SK-N-SH (cell line): ENCODE data around the gene ISCA2. TPM values are rescaled to one million over a fixed set of nuclear protein-coding genes. Genes with fewer than 3 reads are reported as not detected.

Source experiments
- CTCF ChIA-PET: fragments of 300-600, 350-600 bp; formaldehyde crosslinking; extraction: SDS; loops from one replicate; lab custom pipeline; 2021; lab: Yijun Ruan, JAX
- POLR2A ChIA-PET: fragments of 350-600 bp; sonication (Branson Sonifier 250); formaldehyde crosslinking; extraction: SDS; loops from one replicate; lab custom pipeline; 2020; ENCODE audit warnings: antibody characterized with exemption, inconsistent platforms; lab: Yijun Ruan, JAX
- DNase-seq: peaks from one replicate; pipeline ENCODE4 v3.0.0; 2012
- H2AFZ ChIP-seq: fragments of 200-600 bp; sonication (generic); 2 replicates; pipeline ENCODE4 v1.8.1; 2016; ENCODE audit warnings: antibody characterized with exemption, mild to moderate bottlenecking, low read depth
- H3F3A ChIP-seq: fragments of 200-600 bp; sonication (generic); replicated peaks from 2 replicates; pipeline ENCODE3; 2016; ENCODE audit warnings: antibody characterized with exemption, mild to moderate bottlenecking; ENCODE audit not compliant: insufficient read depth
- H3K27ac ChIP-seq, 2 experiments: fragments of 200-500 bp in 1 of 2; fragments of 200-600 bp in 1 of 2; sonication (Bioruptor generic) in 1 of 2; sonication (generic), shearing (Covaris generic) in 1 of 2; 2 replicates each; pipeline versions ENCODE4 v1.5.1 to v1.6.1; 2014 to 2016; ENCODE audit warnings: low read depth in 2 of 2, inconsistent platforms in 1 of 2, low read length in 1 of 2, mild to moderate bottlenecking in 1 of 2, mixed read lengths in 1 of 2
- H3K27me3 ChIP-seq: fragments of 200-600 bp; sonication (generic), shearing (Covaris generic); 2 replicates; pipeline ENCODE4 v1.6.1; 2016; ENCODE audit warnings: mixed run types; ENCODE audit not compliant: insufficient read depth
- H3K36me3 ChIP-seq, 2 experiments: fragments of 200-500 bp in 1 of 2; fragments of 200-600 bp in 1 of 2; sonication (Bioruptor generic) in 1 of 2; sonication (generic) in 1 of 2; replicated peaks in 1 of 2; 2 replicates each; pipeline versions ENCODE3 to v1.5.1; 2014 to 2016; ENCODE audit warnings: low read length in 1 of 2, mild to moderate bottlenecking in 1 of 2; ENCODE audit not compliant: insufficient read depth in 2 of 2, control insufficient read depth in 1 of 2
- H3K4me1 ChIP-seq, 2 experiments: fragments of 200-500 bp in 1 of 2; fragments of 200-600 bp in 1 of 2; sonication (Bioruptor generic) in 1 of 2; sonication (generic), shearing (Covaris generic) in 1 of 2; 2 replicates each; pipeline versions ENCODE4 v1.5.1 to v1.6.1; 2014 to 2016; ENCODE audit warnings: low read depth in 1 of 2, low read length in 1 of 2, mixed run types in 1 of 2; ENCODE audit not compliant: insufficient read depth in 2 of 2, control insufficient read depth in 1 of 2
- H3K4me2 ChIP-seq: fragments of 200-600 bp; sonication (generic), shearing (Covaris generic); 2 replicates; pipeline ENCODE4 v1.6.1; 2017; ENCODE audit warnings: mixed run types
- H3K4me3 ChIP-seq, 2 experiments: fragments of 200-500 bp in 1 of 2; fragments of 200-600 bp in 1 of 2; sonication (Bioruptor generic) in 1 of 2; sonication (generic), shearing (Covaris generic) in 1 of 2; 2 replicates each; pipeline versions ENCODE4 v1.5.1 to v1.8.1; 2014 to 2016; ENCODE audit warnings: low read depth in 2 of 2, inconsistent platforms in 1 of 2, low read length in 1 of 2, mild to moderate bottlenecking in 1 of 2, mixed read lengths in 1 of 2, moderate library complexity in 1 of 2
- H3K79me2 ChIP-seq: fragments of 200-600 bp; sonication (generic); 2 replicates; pipeline ENCODE4 v1.8.1; 2017; ENCODE audit warnings: mild to moderate bottlenecking; ENCODE audit not compliant: insufficient read depth
- H3K9ac ChIP-seq: fragments of 200-600 bp; sonication (generic); 2 replicates; pipeline ENCODE4 v1.6.1; 2017; ENCODE audit warnings: mixed run types
- H3K9me2 ChIP-seq: fragments of 200-600 bp; sonication (generic); 2 replicates; pipeline ENCODE4 v1.6.1; 2017; ENCODE audit warnings: mixed run types
- H3K9me3 ChIP-seq: fragments of 200-600 bp; sonication (generic); 2 replicates; pipeline ENCODE4 v1.6.1; 2017; ENCODE audit warnings: mixed run types, mild to moderate bottlenecking, moderate library complexity
- H4K20me1 ChIP-seq: fragments of 200-600 bp; sonication (generic); 2 replicates; pipeline ENCODE4 v1.6.1; 2017; ENCODE audit warnings: mild to moderate bottlenecking, mixed run types; ENCODE audit not compliant: insufficient read depth
- CHD2 ChIP-seq: fragments of 150-350 bp; IDR thresholded peaks from 2 replicates; pipeline ENCODE4 v1.6.1; 2018; ENCODE audit warnings: low read length; ENCODE audit not compliant: partially characterized antibody
- ELF1 ChIP-seq: IDR thresholded peaks from 2 replicates; pipeline ENCODE4 v1.4.0; 2012
- EZH2phosphoT487 ChIP-seq: fragments of 200-600 bp; sonication (generic); IDR thresholded peaks from 2 replicates; pipeline ENCODE4 v1.6.1; 2017; ENCODE audit warnings: low read depth, mixed run types, mild to moderate bottlenecking, antibody characterized with exemption, moderate library complexity, borderline replicate concordance
- FOXJ3 ChIP-seq: sonication (generic); formaldehyde crosslinking; IDR thresholded peaks from 2 replicates; pipeline ENCODE4 v1.5.1; 2020; ENCODE audit warnings: mild to moderate bottlenecking, missing genetic modification reagents
- FOXM1 ChIP-seq: IDR thresholded peaks from 2 replicates; pipeline ENCODE4 v1.4.0; 2012; ENCODE audit warnings: low read depth, mild to moderate bottlenecking
- JUND ChIP-seq: IDR thresholded peaks from 2 replicates; pipeline ENCODE4 v1.4.0; 2012
- MEF2A ChIP-seq: IDR thresholded peaks from 2 replicates; pipeline ENCODE4 v1.4.0; 2012; ENCODE audit warnings: low read depth, borderline replicate concordance
- MXI1 ChIP-seq: IDR thresholded peaks from 2 replicates; pipeline ENCODE4 v1.6.1; 2012; ENCODE audit warnings: mild to moderate bottlenecking, low read depth, low read length, improper control_type of control experiment
- NFIC ChIP-seq: IDR thresholded peaks from 2 replicates; pipeline ENCODE4 v1.4.0; 2012; ENCODE audit warnings: borderline replicate concordance
- POLR2AphosphoS5 ChIP-seq: IDR thresholded peaks from 2 replicates; pipeline ENCODE4 v1.6.1; 2012; ENCODE audit warnings: low read depth, low read length
- RCOR1 ChIP-seq: fragments of 150-350 bp; IDR thresholded peaks from 2 replicates; pipeline ENCODE4 v1.6.1; 2017; ENCODE audit warnings: antibody characterized with exemption, low read length
- RXRA ChIP-seq: IDR thresholded peaks from 2 replicates; pipeline ENCODE4 v1.4.0; 2012; ENCODE audit warnings: low read depth, mild to moderate bottlenecking, borderline replicate concordance
- SIN3A ChIP-seq: IDR thresholded peaks from 2 replicates; pipeline ENCODE4 v1.6.1; 2012; ENCODE audit warnings: low read depth, mild to moderate bottlenecking, low read length, moderate library complexity, borderline replicate concordance
- TAF1 ChIP-seq: IDR thresholded peaks from 2 replicates; pipeline ENCODE4 v1.6.1; 2012; ENCODE audit warnings: low read depth, mild to moderate bottlenecking, low read length, moderate library complexity, borderline replicate concordance
- TCF12 ChIP-seq: IDR thresholded peaks from 2 replicates; pipeline ENCODE4 v1.4.0; 2012
- TEAD4 ChIP-seq: IDR thresholded peaks from 2 replicates; pipeline ENCODE4 v1.4.0; 2012; ENCODE audit warnings: mild to moderate bottlenecking, borderline replicate concordance; ENCODE audit not compliant: insufficient read depth
- WGBS: methylation state at CpG from one replicate; pipeline ENCODE4 v1.1.6; 2017; ENCODE audit warnings: low lambda C conversion rate; 5-methylcytosine and 5-hydroxymethylcytosine counted together
- polyA plus RNA-seq, 3 experiments: library from polyadenylated mRNA; depleted of rRNA; stranded (reverse); fragments of >200 nt; gene quantifications; 2 replicates each; pipeline ENCODE4 v1.2.3, GENCODE V29; 2012
- TF ChIP-seq, protein P1 (sequence below): IDR thresholded peaks from 2 replicates; pipeline ENCODE4 v1.6.1; 2012; ENCODE audit warnings: mild to moderate bottlenecking, low read depth, low read length, moderate library complexity
- TF ChIP-seq, protein P2 (sequence below): fragments of 150-350 bp; IDR thresholded peaks from 2 replicates; pipeline ENCODE4 v1.6.1; 2017; ENCODE audit warnings: antibody characterized with exemption, low read length, low read depth, borderline replicate concordance
- TF ChIP-seq, protein P3 (sequence below): fragments of 200-600 bp; sonication (generic); IDR thresholded peaks from 2 replicates; pipeline ENCODE4 v1.6.1; 2017; ENCODE audit warnings: antibody characterized with exemption, mild to moderate bottlenecking, moderate library complexity
- TF ChIP-seq, protein P4 (sequence below): IDR thresholded peaks from 2 replicates; pipeline ENCODE4; 2012

Gene ISCA2
- polyA plus RNA-seq, 1 of the 3 experiments (the other 2 are of a cell fraction): 51.9 TPM

DNA sequence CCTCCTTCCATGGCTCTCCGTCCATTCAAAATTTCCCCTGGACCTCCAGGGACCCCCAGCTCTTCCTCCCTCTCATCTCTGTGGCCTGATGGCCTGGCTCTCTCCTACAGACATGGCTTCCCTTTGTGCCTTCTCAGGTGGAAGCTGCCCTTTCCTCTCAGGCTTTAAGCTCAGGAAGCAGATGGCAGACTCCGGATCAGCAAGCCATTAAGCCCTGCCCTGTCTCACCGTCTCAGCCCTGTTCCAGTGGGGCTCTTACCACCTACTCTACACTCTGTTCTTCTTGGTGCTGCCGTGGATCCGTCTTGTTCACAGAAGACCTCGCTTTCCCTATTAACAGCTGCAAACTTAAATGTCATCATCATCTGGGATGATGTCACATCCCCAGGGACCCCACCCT is 33.6 kb upstream of the ISCA2 start:
- Histone ChIP-seq H3F3A (no peaks in the 10 kb centered on the region), H3K4me1 (no peaks in the 10 kb centered on the region), H3K27me3 (peaks cover 1% of the 10 kb centered on the region; the same call in 1 of the 2 replicates), H3K9me2 (no peaks in the 10 kb centered on the region), H2AFZ (no peak overlapping the region), H4K20me1 (no peaks in the 10 kb centered on the region), H3K4me3 (no peak overlapping the region), H3K79me2 (no peaks in the 10 kb centered on the region), H3K4me2 (no peak overlapping the region), H3K9me3 (no peaks in the 10 kb centered on the region), H3K27ac (no peak overlapping the region), H3K9ac (no peak overlapping the region), H3K36me3 (no peaks in the 10 kb centered on the region)
- ChIA-PET POLR2A (no interaction called here), CTCF (interaction anchor here (1.0 to 2.5 kb wide), 6 partner anchors 9 to 153 kb away, joined by 3 to 14 read pairs (median 3); partner anchors contain the start of gene SYNDIG1L)
- no peak for TF ChIP-seq MEF2A
- TF ChIP-seq EZH2phosphoT487: no peak
- no peak for TF ChIP-seq FOXJ3 (CRISPR knock-in tag)
- TF ChIP-seq TAF1: no peak
- TF ChIP-seq TEAD4: no peak
- no peak for TF ChIP-seq JUND
- TF ChIP-seq NFIC: no peak
- TF ChIP-seq FOXM1: no peak
- TF ChIP-seq RCOR1: no peak
- TF ChIP-seq TCF12: no peak
- TF ChIP-seq POLR2AphosphoS5: no peak
- TF ChIP-seq, protein P1, sequence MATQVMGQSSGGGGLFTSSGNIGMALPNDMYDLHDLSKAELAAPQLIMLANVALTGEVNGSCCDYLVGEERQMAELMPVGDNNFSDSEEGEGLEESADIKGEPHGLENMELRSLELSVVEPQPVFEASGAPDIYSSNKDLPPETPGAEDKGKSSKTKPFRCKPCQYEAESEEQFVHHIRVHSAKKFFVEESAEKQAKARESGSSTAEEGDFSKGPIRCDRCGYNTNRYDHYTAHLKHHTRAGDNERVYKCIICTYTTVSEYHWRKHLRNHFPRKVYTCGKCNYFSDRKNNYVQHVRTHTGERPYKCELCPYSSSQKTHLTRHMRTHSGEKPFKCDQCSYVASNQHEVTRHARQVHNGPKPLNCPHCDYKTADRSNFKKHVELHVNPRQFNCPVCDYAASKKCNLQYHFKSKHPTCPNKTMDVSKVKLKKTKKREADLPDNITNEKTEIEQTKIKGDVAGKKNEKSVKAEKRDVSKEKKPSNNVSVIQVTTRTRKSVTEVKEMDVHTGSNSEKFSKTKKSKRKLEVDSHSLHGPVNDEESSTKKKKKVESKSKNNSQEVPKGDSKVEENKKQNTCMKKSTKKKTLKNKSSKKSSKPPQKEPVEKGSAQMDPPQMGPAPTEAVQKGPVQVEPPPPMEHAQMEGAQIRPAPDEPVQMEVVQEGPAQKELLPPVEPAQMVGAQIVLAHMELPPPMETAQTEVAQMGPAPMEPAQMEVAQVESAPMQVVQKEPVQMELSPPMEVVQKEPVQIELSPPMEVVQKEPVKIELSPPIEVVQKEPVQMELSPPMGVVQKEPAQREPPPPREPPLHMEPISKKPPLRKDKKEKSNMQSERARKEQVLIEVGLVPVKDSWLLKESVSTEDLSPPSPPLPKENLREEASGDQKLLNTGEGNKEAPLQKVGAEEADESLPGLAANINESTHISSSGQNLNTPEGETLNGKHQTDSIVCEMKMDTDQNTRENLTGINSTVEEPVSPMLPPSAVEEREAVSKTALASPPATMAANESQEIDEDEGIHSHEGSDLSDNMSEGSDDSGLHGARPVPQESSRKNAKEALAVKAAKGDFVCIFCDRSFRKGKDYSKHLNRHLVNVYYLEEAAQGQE: no peak
- TF ChIP-seq, protein P2, sequence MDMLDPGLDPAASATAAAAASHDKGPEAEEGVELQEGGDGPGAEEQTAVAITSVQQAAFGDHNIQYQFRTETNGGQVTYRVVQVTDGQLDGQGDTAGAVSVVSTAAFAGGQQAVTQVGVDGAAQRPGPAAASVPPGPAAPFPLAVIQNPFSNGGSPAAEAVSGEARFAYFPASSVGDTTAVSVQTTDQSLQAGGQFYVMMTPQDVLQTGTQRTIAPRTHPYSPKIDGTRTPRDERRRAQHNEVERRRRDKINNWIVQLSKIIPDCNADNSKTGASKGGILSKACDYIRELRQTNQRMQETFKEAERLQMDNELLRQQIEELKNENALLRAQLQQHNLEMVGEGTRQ: no peak
- no peak for TF ChIP-seq SIN3A
- no peak for TF ChIP-seq RXRA
- no peak for TF ChIP-seq ELF1
- TF ChIP-seq, protein P3, sequence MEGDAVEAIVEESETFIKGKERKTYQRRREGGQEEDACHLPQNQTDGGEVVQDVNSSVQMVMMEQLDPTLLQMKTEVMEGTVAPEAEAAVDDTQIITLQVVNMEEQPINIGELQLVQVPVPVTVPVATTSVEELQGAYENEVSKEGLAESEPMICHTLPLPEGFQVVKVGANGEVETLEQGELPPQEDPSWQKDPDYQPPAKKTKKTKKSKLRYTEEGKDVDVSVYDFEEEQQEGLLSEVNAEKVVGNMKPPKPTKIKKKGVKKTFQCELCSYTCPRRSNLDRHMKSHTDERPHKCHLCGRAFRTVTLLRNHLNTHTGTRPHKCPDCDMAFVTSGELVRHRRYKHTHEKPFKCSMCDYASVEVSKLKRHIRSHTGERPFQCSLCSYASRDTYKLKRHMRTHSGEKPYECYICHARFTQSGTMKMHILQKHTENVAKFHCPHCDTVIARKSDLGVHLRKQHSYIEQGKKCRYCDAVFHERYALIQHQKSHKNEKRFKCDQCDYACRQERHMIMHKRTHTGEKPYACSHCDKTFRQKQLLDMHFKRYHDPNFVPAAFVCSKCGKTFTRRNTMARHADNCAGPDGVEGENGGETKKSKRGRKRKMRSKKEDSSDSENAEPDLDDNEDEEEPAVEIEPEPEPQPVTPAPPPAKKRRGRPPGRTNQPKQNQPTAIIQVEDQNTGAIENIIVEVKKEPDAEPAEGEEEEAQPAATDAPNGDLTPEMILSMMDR: no peak
- TF ChIP-seq MXI1: no peak
- TF ChIP-seq, protein P4, sequence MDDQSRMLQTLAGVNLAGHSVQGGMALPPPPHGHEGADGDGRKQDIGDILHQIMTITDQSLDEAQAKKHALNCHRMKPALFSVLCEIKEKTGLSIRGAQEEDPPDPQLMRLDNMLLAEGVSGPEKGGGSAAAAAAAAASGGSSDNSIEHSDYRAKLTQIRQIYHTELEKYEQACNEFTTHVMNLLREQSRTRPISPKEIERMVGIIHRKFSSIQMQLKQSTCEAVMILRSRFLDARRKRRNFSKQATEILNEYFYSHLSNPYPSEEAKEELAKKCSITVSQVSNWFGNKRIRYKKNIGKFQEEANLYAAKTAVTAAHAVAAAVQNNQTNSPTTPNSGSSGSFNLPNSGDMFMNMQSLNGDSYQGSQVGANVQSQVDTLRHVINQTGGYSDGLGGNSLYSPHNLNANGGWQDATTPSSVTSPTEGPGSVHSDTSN: no peak
- no peak for TF ChIP-seq CHD2
- no peak for DNase-seq
- WGBS: 78% methylated on average over 6 of the region's 6 CpGs
